Left lobe of liver (tissue), 2 donors: ENCODE results near the gene IGSF23. TPM values are rescaled to one million over a fixed set of nuclear protein-coding genes. Genes with fewer than 3 reads are reported as not detected.

ENCODE experiments used
- ATAC-seq: fragments of 200-7000 bp; cut with Tn5 transposase; one replicate; pipeline ENCODE4 v1.9.1; 2020; ENCODE audit warnings: mild to moderate bottlenecking, moderate library complexity
- DNase-seq: peaks from one replicate; pipeline ENCODE4 v3.0.0-alpha.2; 2020; ENCODE audit warnings: low spot score
- total RNA-seq: library from RNA; stranded (reverse); gene quantifications from one replicate; pipeline ENCODE4 v1.2.1, GENCODE V29; 2021
- donor health status: DM: no; HTN: no; CAD: no; lungs with moderate emphysema.
- donor health status: DM: no; HTN: yes; CAD: no.

The IGSF23 gene
- 7.0 TPM for total RNA-seq

DNA sequence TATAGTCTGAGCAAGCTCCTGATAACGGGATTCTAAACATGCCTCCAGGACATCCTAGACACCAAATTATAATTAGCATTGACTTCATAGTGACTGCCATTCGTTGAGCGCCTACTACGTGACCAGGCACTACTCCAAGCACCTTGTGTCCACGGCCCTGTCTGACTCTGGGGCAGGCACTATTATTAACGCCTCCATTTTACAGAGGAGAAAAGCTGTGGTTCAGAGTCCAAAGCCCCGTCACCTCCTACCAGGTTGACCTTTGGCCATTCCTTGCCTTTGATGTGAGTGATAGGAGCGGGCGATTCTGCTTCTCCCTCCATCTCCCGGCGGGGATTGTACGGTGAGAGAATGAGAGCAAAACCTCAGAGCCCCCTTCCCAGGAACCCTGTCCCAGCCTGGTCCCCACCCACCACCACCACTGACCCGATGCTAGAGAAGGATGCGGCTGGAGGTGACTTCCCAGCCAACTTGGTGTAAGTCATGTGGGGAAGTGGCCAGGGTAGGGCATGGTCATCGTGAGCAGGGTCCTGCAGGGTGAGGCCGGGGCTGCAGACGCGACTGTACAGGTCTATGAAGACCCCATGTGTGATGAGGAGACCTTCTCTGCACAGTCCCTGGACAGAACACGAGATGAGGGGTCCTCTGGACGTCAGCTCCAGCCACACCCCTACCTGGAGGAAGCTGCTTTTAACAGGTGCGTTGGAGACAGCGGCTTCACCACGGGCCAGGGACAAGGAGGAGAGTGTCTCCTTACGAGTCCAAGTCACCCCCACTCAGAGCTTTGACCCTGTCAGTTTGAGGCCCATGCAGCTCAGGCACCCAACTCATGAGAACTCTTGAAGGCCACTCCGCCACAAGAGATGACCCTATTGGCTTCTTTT lies at the start of gene IGSF23:
Gene IGSF23, plus strand, starts transcription at position 269 of the 884 bp plus-strand sequence. Its CDS starts 83 bp downstream, at position 352.
- ATAC-seq (peak; percentile 54), DNase-seq (peak; percentile 76)

DNA sequence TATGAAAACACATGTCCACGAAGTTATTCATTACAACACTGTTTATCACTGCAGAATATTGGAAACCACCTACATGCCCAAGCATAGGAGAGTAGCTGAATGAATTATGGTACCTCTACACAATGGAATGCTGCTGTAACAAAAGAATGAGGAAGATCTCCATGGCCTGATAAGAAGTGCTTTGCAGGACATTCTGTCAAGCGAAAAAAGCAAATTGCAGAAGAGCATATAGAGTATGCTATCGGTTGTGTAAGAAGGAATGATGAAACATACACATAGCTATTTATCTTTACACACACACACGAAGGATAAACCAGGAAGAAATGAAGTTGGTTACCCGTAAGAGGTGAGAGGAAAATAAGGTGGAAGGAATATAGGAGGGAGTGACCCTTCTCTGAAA lies 46.4 kb upstream of the IGSF23 start:
- ATAC-seq (no peak), DNase-seq (no peak)

- ATAC-seq = no peak
- DNase-seq = no peak
These were observed 45.6 kb upstream of the IGSF23 start for GRCh38 chr19:44567745-44568144.

- no peak for DNase-seq
- ATAC-seq = no peak
These were observed 42.8 kb upstream of the IGSF23 start for GRCh38 chr19:44570603-44570983.

- peak; percentile 87 for ATAC-seq
- DNase-seq = peak; percentile 72
These were observed 42.2 kb upstream of the IGSF23 start for GRCh38 chr19:44570984-44571684.

- DNase-seq (peak; percentile 55), ATAC-seq (peak; percentile 52)
These were observed 41.4 kb upstream of the IGSF23 start for GRCh38 chr19:44571830-44572580.

DNA sequence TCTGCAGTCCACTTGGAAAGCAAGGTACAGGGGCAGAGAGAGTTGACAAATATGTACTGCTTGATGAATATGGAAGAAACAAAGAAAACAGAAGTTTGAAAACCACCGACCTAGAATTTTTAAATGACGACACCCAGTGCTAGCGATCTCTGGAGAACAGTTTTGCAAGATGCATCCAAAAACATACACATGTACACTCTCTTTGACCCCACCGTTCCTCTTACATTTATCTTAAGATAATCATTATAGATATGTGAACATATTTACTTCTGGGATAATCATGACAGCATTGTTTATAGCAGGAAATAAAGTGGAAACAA lies 40.8 kb upstream of the IGSF23 start:
- ATAC-seq (no peak), DNase-seq (no peak)

DNA sequence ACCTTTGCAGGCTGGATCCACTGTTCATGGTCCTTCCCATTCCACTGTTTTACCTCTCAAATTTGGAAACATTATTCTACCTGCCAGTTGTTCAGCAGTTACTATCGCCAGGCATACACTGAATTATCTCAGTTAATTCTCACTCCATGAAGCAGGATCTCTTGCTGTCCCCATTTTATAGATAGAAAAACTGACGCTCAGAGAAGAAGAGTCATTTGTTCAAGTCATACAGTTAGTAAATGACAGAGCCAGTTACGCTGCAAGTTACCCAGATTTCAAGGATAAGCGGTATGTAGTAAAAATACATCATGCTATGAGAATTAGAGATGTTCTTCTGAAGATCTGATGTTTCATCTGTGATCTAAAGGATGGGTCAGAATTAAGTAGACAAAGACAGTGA lies 40.2 kb upstream of the IGSF23 start:
- DNase-seq = no peak
- no peak for ATAC-seq

- no peak for DNase-seq
- no peak for ATAC-seq
These were observed 39.7 kb upstream of the IGSF23 start for GRCh38 chr19:44573627-44574026.

DNA sequence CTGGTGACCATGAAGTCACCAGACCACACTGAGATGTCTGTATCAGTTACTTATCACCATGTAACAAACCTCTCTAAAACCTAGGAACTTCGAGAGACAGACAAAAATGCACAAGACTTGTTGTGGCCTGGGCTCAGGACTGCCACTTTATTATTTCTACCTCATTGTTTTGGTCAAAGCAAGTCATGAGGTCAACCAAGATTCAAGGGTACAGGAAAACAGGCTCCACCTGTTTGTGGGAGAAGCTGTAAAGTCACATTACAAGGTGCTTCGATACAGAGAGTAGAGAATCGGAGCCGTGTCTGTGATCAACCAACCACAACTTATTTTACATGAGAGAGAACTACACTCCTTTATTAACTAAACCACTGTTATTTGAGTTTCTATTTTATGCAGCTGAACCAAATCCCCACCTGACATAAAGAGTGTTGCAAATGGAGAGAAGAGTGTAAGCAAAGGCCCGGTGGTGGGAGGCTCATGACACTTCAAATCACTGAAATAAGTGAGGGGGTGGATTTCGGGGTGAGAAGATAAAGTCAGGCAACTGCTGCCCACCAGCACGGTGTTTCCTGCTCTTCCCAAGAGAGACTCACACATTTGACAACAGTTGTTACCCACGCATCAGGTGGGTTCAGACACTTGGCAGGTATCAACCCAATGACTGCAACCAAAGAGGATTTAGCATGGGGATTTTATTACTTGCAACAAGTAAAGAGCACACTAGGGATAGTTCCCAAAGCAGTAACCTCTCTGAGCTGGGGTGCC lies 39.0 kb upstream of the IGSF23 start:
- DNase-seq (no peak), ATAC-seq (no peak)

GRCh38 chr19:44575116-44575700 lies 38.2 kb upstream of the IGSF23 start:
- ATAC-seq = no peak
- DNase-seq = no peak

GRCh38 chr19:44576843-44577565 lies 36.4 kb upstream of the IGSF23 start:
- no peak for DNase-seq
- ATAC-seq = peak; percentile 92

GRCh38 chr19:44577566-44577874 lies 35.8 kb upstream of the IGSF23 start:
- no peak for ATAC-seq
- DNase-seq = no peak

DNA sequence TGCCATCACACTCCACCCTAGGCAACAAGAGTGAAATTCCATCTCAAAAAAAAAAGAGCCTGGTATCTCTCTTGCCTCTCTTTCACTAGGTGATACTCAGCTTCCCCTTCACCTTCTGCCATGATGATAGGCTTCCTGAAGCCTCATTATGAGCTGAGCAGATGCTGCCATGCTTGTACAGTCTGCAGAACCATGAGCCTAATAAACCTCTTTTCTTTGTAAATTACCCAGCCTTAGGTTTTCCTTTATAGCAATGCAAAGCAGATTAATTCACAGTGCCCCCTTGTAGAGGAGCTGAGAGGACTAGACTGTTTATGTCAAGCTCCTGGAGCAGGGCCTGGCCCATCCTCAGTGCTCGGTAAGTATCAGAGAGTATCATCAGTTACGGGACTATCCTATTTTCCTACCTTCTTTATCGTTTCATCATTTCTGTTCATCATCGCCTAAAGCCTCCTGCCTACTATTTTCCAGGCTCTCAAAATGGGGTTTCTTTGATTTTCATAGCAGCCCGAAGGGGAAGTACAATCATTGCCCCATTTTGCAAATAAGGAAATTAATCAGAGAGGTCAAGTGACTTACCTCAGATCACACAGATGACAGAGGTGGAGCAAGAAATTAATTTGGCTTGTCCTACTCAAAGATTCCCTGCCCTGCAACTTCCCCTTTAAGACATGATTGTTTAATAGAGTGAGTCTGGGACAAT lies 33.5 kb upstream of the IGSF23 start:
- DNase-seq = no peak

DNA sequence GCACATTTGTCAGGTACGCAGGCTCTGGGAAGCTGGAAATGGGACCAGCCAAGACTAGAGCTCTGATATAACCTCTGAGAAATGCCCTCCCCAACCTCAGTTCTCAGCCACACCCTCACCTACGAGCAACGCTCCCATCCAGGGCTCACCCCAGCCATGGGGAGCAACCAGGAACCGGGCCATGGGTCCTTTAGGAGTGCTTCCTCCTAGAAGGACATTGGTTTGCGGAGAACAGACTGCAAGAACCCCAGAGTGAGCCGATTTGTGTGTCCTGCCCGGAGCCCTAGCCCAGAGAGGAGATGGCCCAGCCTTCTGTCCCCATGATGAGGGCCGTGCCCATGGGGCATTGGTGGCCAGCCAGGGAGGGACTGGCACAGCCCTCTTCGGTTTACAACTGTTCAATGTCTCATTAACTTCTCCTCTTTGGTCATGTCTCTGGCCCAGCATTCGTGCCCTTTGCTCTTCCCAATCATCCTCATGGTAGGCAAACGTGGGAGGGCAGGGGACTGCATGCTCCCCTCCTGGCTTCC lies 32.9 kb upstream of the IGSF23 start:
- ATAC-seq (peak; percentile 18), DNase-seq (peak; percentile 38)

More for the DNA sequence above, 33.5 kb upstream of the IGSF23 start:
- ATAC-seq = no peak

DNA sequence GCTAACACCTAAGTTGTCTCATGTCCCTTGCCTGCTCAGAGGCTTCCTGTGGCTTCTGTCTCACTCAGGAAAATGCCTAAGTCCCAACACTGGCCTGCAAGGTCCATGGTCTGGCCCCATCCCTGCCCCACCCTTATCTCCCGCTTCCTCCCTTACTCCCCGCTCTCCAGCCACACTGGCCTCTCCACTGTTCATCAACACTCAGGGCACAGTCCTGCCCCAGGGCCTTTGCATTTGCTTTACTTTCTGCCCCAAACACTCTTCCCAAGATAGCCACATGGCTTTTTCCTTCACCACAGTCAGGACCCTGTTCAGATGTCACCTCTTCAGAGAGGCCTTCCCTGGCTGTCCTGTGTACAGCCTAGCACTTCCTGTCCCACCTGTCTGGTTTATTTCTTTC lies 32.1 kb upstream of the IGSF23 start:
- peak; percentile 31 for DNase-seq
- ATAC-seq = no peak

DNA sequence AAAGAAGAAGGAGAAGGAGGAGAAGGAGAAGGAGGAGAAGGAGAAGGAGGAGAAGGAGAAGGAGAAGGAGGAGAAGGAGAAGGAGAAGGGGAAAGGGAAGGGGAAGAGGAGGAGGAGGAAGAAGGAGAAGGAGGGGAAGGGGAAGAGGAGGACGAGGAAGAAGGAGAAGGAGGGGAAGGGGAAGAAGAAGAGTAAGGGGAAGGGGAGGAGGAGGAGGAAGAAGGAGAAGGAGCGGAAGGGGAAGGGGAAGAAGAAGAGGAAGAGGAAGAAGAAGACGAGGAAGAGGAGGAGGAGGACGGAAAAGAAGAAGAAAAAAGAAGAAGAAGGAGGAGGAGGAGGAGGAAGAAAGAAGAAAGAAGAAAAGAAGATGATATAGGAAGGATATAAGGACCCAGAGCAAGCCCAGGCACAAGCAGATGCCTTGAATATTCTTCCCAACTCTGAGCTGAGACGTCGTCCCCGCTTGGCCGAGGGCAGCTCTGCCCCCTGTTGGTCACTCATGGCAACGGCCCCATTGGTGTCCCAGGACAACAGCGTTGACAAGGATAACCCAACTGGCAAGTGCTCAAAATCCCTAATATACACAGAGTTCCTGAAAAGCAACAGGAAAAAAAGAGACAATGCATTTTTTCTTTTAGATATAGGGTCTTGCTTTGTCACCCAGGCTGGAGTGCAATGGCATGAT lies 30.6 kb upstream of the IGSF23 start:
- ATAC-seq (peak; percentile 80), DNase-seq (peak; percentile 58)

DNA sequence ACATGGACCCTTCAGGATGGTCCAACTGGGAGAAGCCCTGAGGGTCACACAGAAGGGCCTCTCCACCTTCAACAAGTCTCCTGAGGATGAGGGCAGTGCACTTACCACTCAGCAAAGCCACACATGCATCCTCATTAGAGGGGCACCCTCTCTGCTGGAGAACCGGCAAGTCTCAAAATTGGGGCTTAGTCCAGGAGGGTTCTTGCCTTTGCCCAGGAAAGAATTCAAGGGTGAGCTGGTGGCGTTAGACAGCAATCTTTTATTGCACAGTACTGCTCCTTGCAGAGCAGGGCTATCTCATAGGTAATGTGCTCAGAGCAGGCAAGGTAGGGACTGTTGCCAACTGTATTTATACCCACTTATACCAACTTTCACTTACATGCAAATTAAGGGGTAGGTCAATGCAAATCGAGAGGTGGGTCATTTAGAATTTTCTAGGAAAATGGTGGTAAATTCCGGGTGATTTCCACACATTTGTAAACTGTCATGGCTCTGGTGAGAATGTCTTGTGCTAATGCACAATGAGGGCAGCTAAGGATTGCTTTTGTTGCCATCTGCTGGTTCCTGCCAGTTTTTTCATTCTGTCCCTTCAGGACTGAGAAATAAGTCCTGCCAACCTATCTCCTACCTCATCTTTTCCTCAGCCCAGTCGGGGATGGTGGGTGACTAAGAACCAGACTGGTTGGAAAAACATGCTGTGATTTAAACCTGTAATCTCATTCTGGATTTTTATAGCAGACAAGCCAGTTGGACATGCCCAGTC lies 27.8 kb upstream of the IGSF23 start:
- peak; percentile 81 for ATAC-seq
- DNase-seq = no peak
